Panc1 (cell line): ENCODE data around the gene STXBP4. TPM values are rescaled to one million over a fixed set of nuclear protein-coding genes. Genes with fewer than 3 reads are reported as not detected.

Experiments used
- ATAC-seq: fragments of 200-7000 bp; cut with Tn5 transposase; 2 replicates; pipeline ENCODE4 v1.9.1; 2020; ENCODE audit warnings: mild to moderate bottlenecking, moderate library complexity
- BruUV-seq: library from RNA; stranded (reverse); fragments of 400-500 nt; replicated peaks from 2 replicates; lab custom pipeline; 2021; lab: Mats Ljungman, UMichigan
- CTCF ChIA-PET: fragments of 300-600 bp; sonication (Branson Sonifier 250); formaldehyde crosslinking; loops from one replicate; lab custom pipeline; 2022; ENCODE audit warnings: antibody characterized with exemption; lab: Charles Lee
- POLR2A ChIA-PET: fragments of 300-600 bp; sonication (Branson Sonifier 250); formaldehyde crosslinking; loops from one replicate; lab custom pipeline; 2022; ENCODE audit warnings: antibody characterized with exemption; lab: Charles Lee
- DNase-seq: peaks from one replicate; pipeline ENCODE4 v3.0.0-alpha.2; 2010; ENCODE audit warnings: low read depth, low spot score
- H3K27ac ChIP-seq: 2 replicates; pipeline ENCODE4 v1.5.1; 2011; ENCODE audit warnings: mild to moderate bottlenecking, low read length, inconsistent platforms
- H3K27me3 ChIP-seq: fragments of 200-500 bp; sonication (Bioruptor generic); 2 replicates; pipeline ENCODE4 v1.6.0; 2014; ENCODE audit warnings: low read length, inconsistent platforms; ENCODE audit not compliant: control insufficient read depth, insufficient read depth
- H3K36me3 ChIP-seq: fragments of 200-500 bp; sonication (Bioruptor generic); 2 replicates; pipeline ENCODE4 v1.5.1; 2014; ENCODE audit warnings: inconsistent platforms, mild to moderate bottlenecking, low read length, moderate library complexity; ENCODE audit not compliant: control insufficient read depth, insufficient read depth
- H3K4me1 ChIP-seq: 2 replicates; pipeline ENCODE4 v1.5.1; 2011; ENCODE audit warnings: inconsistent platforms, mild to moderate bottlenecking, low read length, moderate library complexity; ENCODE audit not compliant: control insufficient read depth, insufficient read depth
- H3K4me3 ChIP-seq, 2 experiments: 2 replicates each; pipeline ENCODE4 v1.5.1; 2011 to 2012; ENCODE audit warnings: low read depth in 2 of 2, low read length in 2 of 2, mild to moderate bottlenecking in 2 of 2, inconsistent platforms in 1 of 2, moderate library complexity in 1 of 2
- H3K9me3 ChIP-seq: fragments of 200-500 bp; sonication (Bioruptor generic); 2 replicates; pipeline ENCODE4 v1.5.1; 2014; ENCODE audit warnings: low read depth, mild to moderate bottlenecking, inconsistent platforms, low read length, moderate library complexity; ENCODE audit not compliant: control insufficient read depth, insufficient read depth
- CTCF ChIP-seq: fragments of 450-650 bp; IDR thresholded peaks from 2 replicates; pipeline ENCODE4 v1.5.1; 2017; ENCODE audit warnings: mild to moderate bottlenecking
- POLR2AphosphoS5 ChIP-seq: IDR thresholded peaks from 2 replicates; pipeline ENCODE4 v1.6.1; 2012; ENCODE audit warnings: mild to moderate bottlenecking, low read depth, low read length, moderate library complexity
- REST ChIP-seq, 2 experiments: IDR thresholded peaks; 2 replicates each; pipeline ENCODE4 v1.6.1; 2011 to 2012; ENCODE audit warnings: low read depth in 2 of 2, control low read depth in 1 of 2, low read length in 1 of 2, mild to moderate bottlenecking in 1 of 2, moderate library complexity in 1 of 2; ENCODE audit not compliant: insufficient read depth in 1 of 2
- SIN3A ChIP-seq: IDR thresholded peaks from 2 replicates; pipeline ENCODE4 v1.6.1; 2012; ENCODE audit warnings: low read depth, mild to moderate bottlenecking, low read length, moderate library complexity, borderline replicate concordance; ENCODE audit not compliant: insufficient read depth
- TCF7L2 ChIP-seq: IDR thresholded peaks from 2 replicates; pipeline ENCODE4 v1.6.1; 2011; ENCODE audit warnings: mild to moderate bottlenecking, low read depth, low read length, inconsistent platforms
- in situ Hi-C: cut with HindIII; loops from 2 replicates; pipeline ENCODE4 v1.10.0; 2016; ENCODE audit warnings: low sequenced_read_pairs, low pct_unique_long_range_greater_than_20kb
- intact Hi-C: fragments of 100-400 bp; cut with micrococcal nuclease; formaldehyde crosslinking; loops from one replicate; pipeline ENCODE4 v1.10.0; 2022; ENCODE audit not compliant: unreplicated experiment
- total RNA-seq: library from RNA; stranded (reverse); gene quantifications from one replicate; pipeline ENCODE4 v1.2.1, GENCODE V29; 2021; ENCODE audit not compliant: unreplicated experiment

Gene STXBP4
- total RNA-seq, 1 experiment from 2014 or later = 12.8 TPM

- ATAC-seq (no peak), DNase-seq (no peak)
- Histone ChIP-seq H3K27me3 (no peaks in the 10 kb centered on the region), H3K36me3 (no peaks in the 10 kb centered on the region), H3K27ac (no peak overlapping the region), H3K9me3 (no peaks in the 10 kb centered on the region), H3K4me3 (no peak overlapping the region), H3K4me1 (no peaks in the 10 kb centered on the region)
- intact Hi-C loops (no loop called here), in situ Hi-C loops (no loop called here)
- no TSS peak for BruUV-seq
- POLR2A ChIA-PET = no interaction called here
- CTCF ChIA-PET = no interaction called here
- no peak for TF ChIP-seq REST (IDR thresholded peaks at IDR 0.05; ENCODE audit: insufficient read depth in 1 of 2, low read depth in 2 of 2, low read length in 1 of 2)
- no peak for TF ChIP-seq POLR2AphosphoS5
- no peak for TF ChIP-seq SIN3A
- no peak for TF ChIP-seq CTCF
- TF ChIP-seq TCF7L2 = no peak
Observed at GRCh38 chr17:55098765-55099164, 130.2 kb downstream of the STXBP4 start.

GRCh38 chr17:55110521-55110920, 142.0 kb downstream of the STXBP4 start:
- H3K36me3 ChIP-seq = no peaks in the 10 kb centered on the region
- CTCF ChIA-PET = no interaction called here
- H3K9me3 ChIP-seq = no peaks in the 10 kb centered on the region
- in situ Hi-C loops (no loop called here), intact Hi-C loops (no loop called here)
- no peaks in the 10 kb centered on the region for H3K27me3 ChIP-seq
- H3K27ac ChIP-seq = no peak overlapping the region
- TF ChIP-seq POLR2AphosphoS5 (no peak), REST (IDR thresholded peaks at IDR 0.05; ENCODE audit: insufficient read depth in 1 of 2, low read depth in 2 of 2, low read length in 1 of 2) (no peak), SIN3A (no peak), TCF7L2 (no peak), CTCF (no peak)
- POLR2A ChIA-PET = no interaction called here
- no peaks in the 10 kb centered on the region for H3K4me1 ChIP-seq
- BruUV-seq = no TSS peak
- H3K4me3 ChIP-seq = no peak overlapping the region
- ATAC-seq (no peak), DNase-seq (no peak)
